AG08395 (cell line): ENCODE measurements around the gene TXNDC5.
"Not testable (repeated sequence)": the region's sequence is repeated elsewhere in the genome, so short reads cannot be mapped to it uniquely, and the experiment has no call there.

Source experiments
- DNase-seq: peaks from one replicate; pipeline ENCODE4 v3.0.0; 2012; ENCODE audit warnings: mixed read lengths, low spot score

Gene TXNDC5

DNA sequence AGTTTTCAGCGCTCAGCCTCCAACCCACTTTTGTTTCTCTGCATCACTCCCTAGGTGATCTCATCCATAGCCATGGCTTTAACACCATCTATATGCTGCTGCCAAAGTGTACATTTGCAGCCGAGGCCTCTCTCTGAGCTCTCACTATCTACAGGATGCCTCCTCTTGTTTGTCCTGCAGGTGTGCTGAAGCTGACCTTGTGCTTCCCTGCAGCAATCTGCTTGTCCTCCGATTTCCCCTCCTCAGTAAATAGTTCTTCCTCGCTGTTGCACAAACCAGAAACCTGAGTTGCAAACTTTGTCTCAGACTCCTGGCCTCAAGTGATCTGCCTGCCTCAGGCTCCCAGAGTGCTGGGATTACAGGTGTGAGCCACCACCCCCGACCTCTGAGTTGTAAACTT lies 3.7 kb upstream of the TXNDC5 start:
- DNase-seq: no peak

DNA sequence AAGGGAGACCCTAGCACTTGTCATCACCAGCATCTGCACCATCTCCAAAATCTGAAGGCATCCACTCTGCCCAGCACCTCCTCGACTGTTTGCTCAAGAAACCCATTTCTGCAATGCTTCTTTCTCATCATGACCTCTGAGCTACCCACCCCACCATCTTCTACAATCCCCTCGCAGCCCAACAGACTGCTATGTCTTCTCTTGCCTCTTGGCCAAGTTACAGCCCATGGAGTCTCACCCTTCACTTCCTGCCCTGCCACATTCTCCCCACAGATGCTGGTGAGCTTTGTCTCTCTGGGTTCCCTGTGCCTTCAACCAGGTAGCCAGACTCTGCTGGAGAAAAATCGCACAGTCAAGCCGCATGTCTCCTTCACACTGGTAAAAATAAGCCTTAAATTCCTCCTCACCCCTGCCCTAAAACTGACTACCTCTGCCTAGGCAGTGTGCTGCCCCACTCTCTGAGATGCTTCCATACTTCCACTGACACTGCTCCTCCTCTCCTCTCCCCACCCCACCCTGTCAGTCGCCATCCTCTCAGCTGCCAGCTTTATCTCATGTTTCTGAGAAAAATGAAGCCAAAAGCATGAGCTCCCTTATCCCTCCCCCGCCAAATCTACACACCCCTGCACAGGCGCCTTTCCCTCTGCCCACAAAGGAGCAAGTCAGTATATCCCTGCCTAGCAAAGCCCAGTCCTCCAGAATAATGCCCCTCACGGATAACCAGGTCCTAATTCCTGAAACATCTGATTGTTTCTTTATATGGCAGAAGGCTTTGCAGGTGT lies 2.3 kb upstream of the TXNDC5 start:
- DNase-seq: no peak

DNA sequence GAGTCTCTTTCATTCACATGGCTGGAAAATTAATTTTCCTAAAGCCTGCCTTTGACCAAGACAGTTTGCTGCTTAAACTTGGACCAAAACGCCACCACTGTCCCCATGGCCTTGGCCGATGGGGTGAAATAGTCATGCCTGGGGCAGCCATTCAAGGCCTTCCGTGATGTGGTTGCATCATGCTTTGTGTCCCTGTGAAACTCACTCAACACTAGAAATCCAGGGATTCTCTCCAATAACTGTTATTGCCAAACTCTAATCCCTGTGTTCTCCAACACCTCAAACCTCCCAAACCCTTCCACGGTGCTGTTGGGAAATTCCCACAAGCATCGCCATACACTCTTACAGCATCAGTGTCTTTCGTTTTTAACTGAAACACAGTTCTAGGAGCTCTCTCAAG lies 1.4 kb upstream of the TXNDC5 start:
- DNase-seq: no peak

DNA sequence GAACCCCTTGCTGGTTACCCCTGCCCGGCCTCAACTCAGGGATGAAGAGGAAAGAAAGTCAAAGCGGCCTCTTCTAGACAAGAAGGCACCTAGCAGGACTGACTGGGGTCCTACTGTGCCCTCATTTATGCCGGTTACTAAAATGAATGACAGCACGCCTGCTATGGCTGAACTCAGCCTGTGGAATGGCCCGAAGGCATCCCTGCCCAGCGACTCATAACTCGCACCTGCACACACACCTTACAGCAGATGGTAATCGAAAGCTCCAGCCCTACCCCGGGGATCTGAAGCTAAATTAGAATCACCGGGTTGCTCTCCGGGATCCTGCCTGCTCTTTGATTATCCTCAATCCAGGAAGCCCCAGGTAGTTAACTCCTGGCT lies 747 bp upstream of the TXNDC5 start:
- DNase-seq: no peak

DNA sequence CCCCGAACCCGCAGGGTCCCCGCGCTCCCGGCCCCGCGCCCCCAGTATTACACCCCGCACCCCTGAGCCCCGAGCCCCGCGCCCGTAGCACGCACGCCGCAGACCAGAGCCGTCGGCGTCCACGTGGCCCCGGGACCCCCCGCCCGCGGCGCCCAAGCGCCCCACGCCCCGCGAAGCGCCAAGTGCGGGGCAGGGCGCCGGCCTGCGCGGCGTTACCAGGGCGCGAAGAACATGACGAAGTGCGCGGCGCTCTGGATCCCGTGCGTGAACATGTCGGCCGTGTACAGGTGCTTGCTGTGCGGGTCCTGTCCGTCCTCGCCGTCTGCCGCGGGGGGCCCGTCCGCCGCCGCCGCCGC lies 312 bp downstream of the TXNDC5 start:
- no peak for DNase-seq

DNA sequence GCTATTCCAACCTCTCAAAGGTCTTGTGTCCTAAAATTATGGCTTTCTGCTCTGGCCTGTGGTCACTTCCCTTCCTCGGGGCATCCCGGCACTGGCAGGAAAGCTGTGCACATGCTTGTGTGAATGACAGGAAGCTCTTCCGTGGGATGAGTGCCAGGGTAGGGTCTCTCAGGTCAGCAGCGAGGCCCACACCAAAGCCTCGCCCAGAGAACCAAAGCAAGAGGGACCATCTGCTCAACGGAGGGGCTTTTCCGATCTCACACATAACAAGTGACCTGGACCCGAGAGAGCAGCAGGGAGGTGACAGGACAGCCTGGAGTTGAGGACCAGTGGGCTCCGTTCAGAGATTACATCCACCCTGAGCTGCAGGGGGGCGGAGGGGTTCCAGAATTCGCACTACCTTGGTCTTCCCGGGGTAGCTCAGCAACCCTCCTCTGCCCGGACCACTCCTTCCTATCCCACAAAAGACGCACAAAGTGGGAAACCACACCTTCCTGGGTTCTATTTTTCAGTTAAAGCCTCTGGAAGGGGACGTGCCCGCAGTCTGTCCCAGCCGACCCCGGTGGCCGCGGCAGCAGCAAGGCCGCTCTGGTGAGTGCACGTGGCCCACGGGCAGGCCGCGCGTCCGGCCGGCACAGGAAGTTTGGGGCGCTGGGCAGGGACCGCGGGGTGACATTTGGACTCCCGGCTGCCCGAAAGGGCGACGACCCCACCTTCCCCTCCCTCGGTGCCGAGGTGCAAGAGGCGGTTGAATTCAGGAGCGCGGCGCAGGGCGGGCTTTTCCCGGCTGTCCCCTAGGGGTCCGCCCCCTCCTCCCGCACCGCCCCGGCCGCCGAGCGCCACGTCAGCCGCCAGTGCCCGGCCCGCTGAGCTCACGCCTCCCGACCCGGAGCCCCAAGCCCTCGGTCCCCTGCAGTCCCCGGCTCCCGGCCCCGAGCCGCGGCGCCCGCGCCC lies 988 bp downstream of the TXNDC5 start:
- DNase-seq: peak; percentile 61

DNA sequence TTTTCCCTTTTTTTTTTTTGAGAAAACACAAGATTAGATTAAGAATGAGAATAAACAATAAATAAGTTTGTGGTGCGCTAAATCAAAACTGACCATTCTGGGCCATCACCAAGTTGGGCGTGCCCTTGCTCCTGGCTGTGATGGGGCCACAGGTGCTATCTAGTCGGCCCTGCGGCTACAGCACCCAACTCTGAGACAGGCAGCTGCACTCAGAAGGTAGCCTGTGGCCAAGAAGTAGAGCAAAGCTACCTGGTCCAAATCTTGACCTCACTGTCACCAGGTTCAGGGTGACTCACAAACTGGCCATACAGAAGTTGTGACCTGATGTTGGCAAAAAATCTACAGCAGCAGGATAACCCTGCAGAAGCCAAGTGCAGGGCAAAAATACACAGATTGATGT lies 3.4 kb downstream of the TXNDC5 start:
- DNase-seq: no peak

DNA sequence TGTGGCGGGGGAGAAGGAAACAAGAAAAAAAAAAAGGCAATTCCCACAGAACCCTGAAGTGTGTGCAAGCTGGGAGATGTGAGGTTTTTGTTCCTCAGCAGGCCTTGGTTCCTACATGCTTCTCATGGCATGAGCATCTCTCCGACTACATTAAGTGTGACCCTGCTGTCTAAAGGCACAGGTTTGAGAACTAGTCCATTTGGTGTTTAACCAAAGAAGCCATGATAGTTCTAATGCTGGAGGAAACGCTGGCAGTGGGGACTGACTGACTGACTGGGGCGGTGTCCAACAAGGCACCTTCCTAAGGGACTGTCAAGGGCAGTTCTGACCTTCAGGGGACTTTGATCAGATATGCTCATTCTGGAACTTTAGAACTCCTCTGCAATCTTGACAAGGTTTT lies 3.8 kb downstream of the TXNDC5 start:
- no peak for DNase-seq

DNA sequence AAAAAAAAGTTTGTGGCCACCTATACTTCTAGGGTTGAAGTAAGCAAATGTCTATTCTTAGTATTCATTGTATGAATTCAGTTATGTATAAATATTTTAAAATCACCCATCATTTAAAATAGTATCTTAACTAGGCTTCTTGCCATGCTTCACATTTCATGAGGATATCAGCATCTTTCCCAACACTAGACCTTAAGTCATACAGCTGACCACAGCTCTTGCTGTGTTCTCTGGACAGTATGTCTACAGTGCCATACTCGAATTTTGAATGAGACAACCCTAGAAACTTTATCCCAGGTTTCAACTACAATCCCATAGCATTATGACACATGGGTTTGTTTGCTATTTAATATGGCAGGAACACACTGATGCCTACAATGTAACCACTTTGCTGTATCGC lies 5.2 kb downstream of the TXNDC5 start:
- DNase-seq: no peak

DNA sequence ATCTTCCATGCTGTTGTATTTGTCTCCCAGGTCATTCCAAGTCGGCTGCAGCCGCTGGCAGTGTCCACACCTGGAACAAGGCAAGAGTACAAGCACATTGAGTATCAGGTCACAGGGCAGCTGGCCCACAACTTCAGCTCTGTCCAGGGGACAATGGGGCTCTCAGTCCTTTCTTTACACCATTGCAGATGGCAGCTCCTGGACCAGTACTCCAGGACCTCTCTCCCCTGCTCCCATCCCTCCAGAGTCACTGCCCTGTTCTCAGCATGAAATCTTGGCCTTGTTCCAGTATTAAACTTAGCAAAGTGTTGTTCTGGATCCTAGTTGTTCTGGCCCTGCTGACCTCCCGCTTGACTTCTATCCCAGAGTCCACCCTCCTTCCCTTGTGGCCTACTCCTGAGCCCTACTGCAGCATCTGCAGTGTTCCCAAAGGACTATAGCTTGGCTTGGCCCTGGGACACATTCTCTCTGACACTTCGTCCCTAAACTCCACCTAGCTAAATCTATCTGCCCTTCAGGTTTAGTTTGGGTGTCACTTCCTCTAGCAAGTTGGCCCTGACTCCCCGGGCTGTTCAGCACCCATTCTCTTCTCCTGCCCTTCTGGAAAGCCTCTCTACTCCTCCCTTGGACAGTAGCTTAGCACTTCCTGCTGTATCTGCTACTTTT lies 5.8 kb downstream of the TXNDC5 start:
- DNase-seq: no peak

DNA sequence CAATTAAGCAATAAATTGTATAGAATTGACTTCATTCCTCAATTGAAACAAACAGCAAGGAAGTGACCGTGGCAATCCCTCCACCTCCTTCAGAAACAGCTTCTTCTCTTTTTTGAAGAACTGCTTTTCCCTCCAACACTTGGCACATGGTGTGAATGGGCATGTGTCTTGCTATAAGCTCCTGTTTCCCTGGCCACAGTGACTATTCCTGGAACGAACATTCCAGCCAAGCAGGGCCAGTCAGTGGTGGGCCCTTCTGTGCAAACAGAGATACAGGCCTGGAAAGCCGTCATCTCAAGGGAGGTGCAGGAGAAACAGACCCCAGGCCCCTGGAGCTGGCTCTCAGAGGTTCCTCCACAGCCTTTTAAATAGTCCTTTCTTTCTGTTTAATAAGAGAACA lies 6.9 kb downstream of the TXNDC5 start:
- DNase-seq: no peak

DNA sequence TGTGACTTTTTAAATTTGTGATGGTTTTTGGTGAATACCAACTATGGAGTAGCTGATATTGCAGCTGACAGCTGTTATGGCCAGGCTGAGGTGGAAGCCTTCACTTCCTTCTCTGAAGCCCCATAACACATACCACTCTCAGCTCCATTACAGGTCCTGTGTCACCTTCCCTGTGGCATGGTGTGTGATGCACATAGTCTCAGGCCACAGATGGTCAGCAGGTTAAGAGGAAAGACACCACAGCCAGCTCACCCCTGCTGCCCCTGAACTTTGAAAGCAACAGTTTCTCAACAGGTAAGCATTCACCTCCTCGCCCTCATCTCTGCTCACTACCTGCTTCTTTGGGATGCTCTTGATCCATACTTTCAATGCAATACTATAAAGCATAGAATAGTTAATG lies 7.7 kb downstream of the TXNDC5 start:
- no peak for DNase-seq

DNA sequence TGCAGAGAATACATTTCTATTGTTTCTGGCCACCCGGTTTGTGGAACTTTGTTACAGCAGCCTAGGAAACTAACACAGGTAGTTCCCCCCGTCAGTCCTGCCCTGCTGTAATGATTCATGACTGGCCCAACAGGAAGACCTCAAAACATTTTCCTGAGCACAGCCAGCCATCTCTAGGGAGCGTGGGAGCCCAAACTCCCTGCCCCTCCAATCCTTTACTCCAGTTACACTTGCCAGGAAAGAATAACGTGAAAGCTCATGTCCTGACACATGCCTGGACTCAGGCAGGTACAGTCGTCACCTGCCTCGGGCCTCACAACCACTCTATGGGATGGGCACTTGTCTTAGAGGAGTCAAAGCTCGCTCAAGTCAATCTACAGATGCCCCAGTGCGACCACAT lies 8.4 kb downstream of the TXNDC5 start:
- no peak for DNase-seq

DNA sequence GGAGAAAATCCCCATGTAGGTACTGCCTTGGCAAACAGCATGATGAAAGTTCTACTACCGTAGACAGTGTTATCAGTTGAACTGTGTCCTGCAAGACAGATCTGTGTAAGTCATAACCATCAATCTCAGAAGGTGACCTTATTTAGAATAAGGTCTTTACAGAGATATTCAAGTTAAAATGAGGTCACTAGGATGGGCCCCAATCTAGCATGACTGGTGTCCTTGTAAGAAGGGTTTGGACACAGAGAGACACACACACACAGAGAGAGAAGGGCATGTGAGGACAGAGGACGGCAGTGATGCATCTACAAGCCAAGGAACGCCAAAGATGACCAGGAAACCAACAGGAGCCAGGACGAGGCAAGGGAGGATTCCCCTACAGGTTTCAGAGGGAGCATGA lies 8.8 kb downstream of the TXNDC5 start:
- DNase-seq: no peak

DNA sequence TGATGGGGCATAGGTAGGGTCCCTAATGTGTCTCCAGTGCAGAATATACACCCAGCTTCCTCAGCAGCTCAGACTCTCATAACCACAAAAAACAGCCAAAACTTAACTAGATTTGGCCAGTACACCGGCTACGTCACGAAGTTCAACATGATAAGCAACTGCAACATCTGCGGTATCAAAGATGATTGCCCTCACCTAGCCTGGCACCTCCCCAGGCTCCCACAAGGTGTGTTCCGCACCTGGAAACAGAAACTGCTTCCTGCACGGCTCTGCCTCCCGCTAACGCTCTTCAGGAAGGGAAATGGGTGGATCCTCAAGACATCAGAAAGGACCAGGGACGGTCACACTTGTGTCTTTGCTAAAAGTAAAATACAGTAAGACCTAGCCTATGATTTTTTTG lies 9.5 kb downstream of the TXNDC5 start:
- DNase-seq: no peak

DNA sequence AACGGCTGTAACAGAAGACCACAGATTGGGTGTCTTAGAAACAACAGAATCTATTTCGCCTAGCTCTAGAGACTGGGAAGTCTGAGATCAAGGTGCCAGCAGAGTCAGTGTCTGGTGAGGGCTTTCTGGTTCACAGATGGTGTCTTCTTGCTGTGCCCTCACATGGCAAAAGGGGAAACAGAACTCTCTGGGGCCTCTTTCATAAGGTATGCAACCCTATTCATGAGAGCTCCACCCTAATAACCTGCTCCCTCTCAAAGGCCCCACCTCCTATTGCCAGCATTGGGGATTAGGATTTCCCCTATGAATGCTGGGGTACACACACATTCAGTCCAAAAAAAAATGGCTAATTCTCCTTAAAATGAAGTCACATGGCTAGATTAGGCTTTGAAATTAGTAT lies 10.0 kb downstream of the TXNDC5 start:
- no peak for DNase-seq

DNA sequence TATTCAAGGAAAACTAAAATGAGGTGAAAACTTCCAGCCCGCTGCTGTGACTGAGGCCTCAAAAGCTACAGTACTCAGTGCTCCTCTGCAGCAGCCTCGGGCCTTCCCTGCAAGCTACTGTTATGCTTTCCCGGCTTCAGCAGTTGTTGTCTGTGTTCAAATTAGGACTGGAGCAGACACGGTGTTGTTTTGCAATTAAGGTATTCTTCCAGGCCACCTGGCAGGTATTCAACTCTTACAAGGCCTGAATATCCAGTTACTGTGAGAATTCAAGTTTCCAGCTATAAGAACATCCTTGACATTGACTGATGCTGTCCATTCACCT lies 10.7 kb downstream of the TXNDC5 start:
- DNase-seq: no peak

DNA sequence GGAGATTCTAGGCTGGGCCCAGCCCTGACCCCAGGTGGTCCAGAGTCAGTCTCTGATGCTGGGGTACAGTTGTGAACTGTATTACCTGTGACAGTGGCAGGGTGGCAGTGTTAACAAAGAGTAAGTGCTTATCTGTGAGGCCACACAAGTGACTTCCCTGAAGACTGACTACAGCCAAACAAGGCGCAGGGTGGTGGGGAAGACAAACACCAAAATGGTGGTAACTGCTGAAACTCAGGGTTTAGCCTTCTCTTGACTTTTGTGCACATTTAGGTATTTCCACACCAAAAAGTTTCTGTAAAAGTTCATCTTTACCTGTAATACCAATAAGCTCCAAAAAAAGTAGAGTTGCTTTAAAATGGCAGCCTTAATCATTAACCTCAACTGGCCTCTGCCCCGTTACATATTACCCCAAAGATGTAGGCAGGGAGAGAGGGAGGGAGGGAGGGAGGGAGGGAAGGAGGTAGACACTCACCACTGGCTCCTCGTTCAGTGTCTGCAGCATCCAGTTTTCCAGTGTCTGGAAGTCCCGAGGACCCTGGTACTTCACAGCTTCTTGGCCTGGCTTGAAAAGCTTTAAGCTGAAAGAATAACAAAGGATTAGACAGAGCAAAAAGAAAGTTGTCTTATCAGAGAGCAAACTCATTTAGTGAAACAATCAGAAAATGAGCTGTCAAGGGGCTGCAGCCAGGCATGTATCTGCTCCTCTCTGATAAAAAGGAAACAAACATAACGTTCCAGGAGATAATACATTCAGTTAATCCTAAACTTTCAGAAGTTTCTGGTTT lies 11.3 kb downstream of the TXNDC5 start:
- DNase-seq: no peak

DNA sequence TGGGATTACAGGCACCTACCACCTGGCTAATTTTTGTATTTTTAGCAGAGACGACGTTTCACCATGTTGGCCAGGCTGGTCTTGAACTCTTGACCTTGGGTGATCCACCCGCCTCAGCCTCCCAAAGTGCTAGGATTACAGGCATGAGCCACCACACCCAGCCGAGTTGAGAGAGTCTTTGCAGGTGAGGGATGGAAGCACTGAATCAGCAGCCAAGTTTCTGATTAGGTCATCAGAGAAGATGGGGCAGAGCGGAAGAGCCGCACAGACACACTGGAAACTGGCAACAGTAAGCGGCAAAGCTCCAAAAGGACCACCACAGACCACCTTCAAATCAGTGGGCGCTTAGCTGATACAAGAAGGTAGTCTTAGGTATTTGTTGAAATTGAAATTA lies 12.4 kb downstream of the TXNDC5 start:
- not testable (repeated sequence) for DNase-seq

DNA sequence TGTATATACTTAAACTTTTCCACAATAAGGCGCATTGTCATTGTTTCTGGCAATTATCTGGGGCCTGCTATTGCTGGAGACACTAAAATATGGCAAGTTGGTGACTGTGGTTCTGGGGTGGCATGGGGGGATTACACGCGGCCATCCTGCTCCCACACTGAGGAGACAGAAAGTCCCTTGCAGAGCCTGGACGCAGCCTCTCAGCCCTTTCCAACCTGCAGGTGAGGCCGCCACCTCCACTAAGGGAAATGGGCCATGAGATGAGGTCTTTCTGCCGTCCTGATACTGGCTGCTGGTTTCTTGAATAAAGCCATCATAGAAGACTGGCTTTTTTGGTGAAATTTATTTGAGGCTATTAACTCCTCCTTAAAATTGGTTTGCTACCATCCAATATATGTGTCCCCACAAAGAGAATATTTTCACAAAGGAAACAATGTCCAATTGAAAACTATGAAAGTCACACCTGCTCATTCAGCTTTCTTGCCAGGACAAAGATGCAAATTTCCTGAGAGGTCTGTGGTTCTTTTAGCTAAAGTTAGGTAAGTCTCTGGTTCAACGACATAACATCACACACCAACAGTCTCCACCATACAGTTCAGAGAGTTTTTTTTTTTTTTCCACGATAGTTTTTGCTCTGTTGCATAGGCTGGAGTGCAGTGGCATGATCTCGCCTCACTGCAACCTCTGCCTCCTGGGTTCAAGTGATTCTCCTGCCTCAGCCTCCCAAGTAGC lies 13.0 kb downstream of the TXNDC5 start:
- DNase-seq: no peak

DNA sequence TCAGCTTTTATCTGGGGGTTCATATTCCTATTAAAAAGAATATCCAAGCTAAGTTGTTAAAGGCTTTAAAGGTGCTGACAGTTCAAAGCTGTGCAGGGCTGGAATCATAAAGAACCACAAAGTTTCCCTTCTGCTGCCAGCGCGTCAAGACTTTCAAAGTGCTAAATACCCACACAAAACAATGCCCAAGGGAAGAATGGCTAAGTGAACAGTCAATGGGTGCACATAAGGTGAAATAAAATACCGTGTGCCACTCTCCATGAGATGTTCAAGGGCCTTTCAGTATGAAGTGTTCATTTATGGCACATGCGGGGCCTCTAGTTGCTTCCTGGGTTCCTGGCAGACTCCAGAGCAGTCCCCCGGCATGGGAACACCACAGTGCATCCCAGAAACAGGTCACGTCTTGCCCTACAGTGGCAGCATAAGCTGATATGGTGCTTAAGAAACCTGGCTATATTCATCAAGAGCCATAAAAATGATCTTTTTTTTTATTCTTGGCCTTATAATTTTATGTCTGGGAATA lies 14.1 kb downstream of the TXNDC5 start:
- DNase-seq: no peak

DNA sequence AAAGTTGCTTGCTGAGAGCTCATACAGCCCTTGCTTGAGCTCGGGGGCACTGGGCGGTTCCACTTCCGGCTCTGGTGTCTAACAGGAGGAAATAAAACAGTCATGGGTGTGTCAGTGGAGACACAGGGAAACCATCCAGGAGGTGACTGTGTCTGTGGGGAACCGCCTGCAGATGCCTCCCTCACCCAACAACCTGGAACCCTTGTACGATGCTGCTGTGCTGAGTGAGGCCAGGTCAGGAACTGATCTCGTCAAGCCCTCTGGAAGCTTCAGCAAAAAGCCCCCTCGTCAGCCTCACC lies 15.5 kb downstream of the TXNDC5 start:
- no peak for DNase-seq
